DMS79 (cell line): ENCODE data around the gene CLSTN3.
A peak's percentile ranks its signal among the peaks of the same experiment; 100 is the strongest.
"Not testable (repeated sequence)": the region's sequence is repeated elsewhere in the genome, so short reads cannot be mapped to it uniquely, and the experiment has no call there.

Experiments used
- DNase-seq: peaks from one replicate; lab custom pipeline; 2025; lab: John Stamatoyannopoulos, UW

Gene CLSTN3

GRCh38 chr12:7103837-7104584 is 26.2 kb upstream of the CLSTN3 start:
- no peak for DNase-seq

- no peak for DNase-seq
These were observed 24.1 kb upstream of the CLSTN3 start for GRCh38 chr12:7106082-7106481.

- not testable (repeated sequence) for DNase-seq
These were observed 23.0 kb upstream of the CLSTN3 start for GRCh38 chr12:7107181-7107580.

GRCh38 chr12:7107636-7108002 is 22.6 kb upstream of the CLSTN3 start:
- no peak for DNase-seq

GRCh38 chr12:7108003-7108795 is 22.0 kb upstream of the CLSTN3 start:
- peak; percentile 70 for DNase-seq

- peak; percentile 68 for DNase-seq
These were observed 21.2 kb upstream of the CLSTN3 start, which contains the start of gene C1RL for GRCh38 chr12:7108796-7109571. TSS of gene C1RL (minus strand) at chr12:7109214. CDS start at chr12:7109180, 34 bp downstream.

- no peak for DNase-seq
These were observed 20.6 kb upstream of the CLSTN3 start for GRCh38 chr12:7109572-7109920.

- no peak for DNase-seq
These were observed 19.5 kb upstream of the CLSTN3 start for GRCh38 chr12:7110661-7111060.

- no peak for DNase-seq
These were observed 18.1 kb upstream of the CLSTN3 start for GRCh38 chr12:7112041-7112440.

GRCh38 chr12:7113389-7113871 is 16.7 kb upstream of the CLSTN3 start:
- DNase-seq, result no peak

GRCh38 chr12:7114008-7114407 is 16.2 kb upstream of the CLSTN3 start:
- no peak for DNase-seq

- no peak for DNase-seq
These were observed 15.3 kb upstream of the CLSTN3 start for GRCh38 chr12:7114851-7115250.

- DNase-seq, result no peak
These were observed 14.0 kb upstream of the CLSTN3 start for GRCh38 chr12:7116196-7116595.

GRCh38 chr12:7116916-7117315 is 13.3 kb upstream of the CLSTN3 start:
- DNase-seq, result no peak

- no peak for DNase-seq
These were observed 12.5 kb upstream of the CLSTN3 start for GRCh38 chr12:7117670-7118069.

GRCh38 chr12:7118881-7119280 is 11.3 kb upstream of the CLSTN3 start:
- no peak for DNase-seq

GRCh38 chr12:7120166-7120565 is 10.0 kb upstream of the CLSTN3 start:
- DNase-seq, result no peak

- no peak for DNase-seq
These were observed 8.8 kb upstream of the CLSTN3 start for GRCh38 chr12:7121324-7121723.

- DNase-seq, result no peak
These were observed 7.1 kb upstream of the CLSTN3 start for GRCh38 chr12:7122811-7123769.

GRCh38 chr12:7123806-7124522 is 6.2 kb upstream of the CLSTN3 start:
- no peak for DNase-seq
